SJCRH30 (cell line): ENCODE measurements around the gene ADAMTS3. TPM values are rescaled to one million over a fixed set of nuclear protein-coding genes. Genes with fewer than 3 reads are reported as not detected.

Experiments
- DNase-seq, 2 experiments: peaks; one replicate each; pipeline ENCODE4 v3.0.0-alpha.2; 2015 to 2020
- H3K27ac ChIP-seq: fragments of 250-450 bp; sonication (Bioruptor Pico); 2 replicates; pipeline ENCODE4 v1.5.1; 2020; ENCODE audit warnings: mild to moderate bottlenecking, moderate library complexity
- H3K27me3 ChIP-seq: fragments of 250-450 bp; sonication (Bioruptor Pico); 2 replicates; pipeline ENCODE4 v1.5.1; 2020; ENCODE audit warnings: mild to moderate bottlenecking, moderate library complexity
- H3K36me3 ChIP-seq: fragments of 250-450 bp; sonication (Bioruptor Pico); 2 replicates; pipeline ENCODE4 v1.5.1; 2020; ENCODE audit warnings: mild to moderate bottlenecking, moderate library complexity
- H3K4me1 ChIP-seq: fragments of 250-450 bp; sonication (Bioruptor Pico); 2 replicates; pipeline ENCODE4 v1.5.1; 2020; ENCODE audit warnings: mild to moderate bottlenecking, moderate library complexity
- H3K4me3 ChIP-seq: fragments of 250-450 bp; sonication (Bioruptor Pico); 2 replicates; pipeline ENCODE4 v1.5.1; 2020; ENCODE audit warnings: mild to moderate bottlenecking, moderate library complexity
- H3K9me3 ChIP-seq: fragments of 250-450 bp; sonication (Bioruptor Pico); replicated peaks from 2 replicates; pipeline ENCODE4 v1.5.1; 2020; ENCODE audit warnings: mild to moderate bottlenecking, moderate library complexity
- total RNA-seq: library from RNA; depleted of rRNA; stranded (reverse); fragments of >200 nt; shearing (Covaris generic); gene quantifications from 2 replicates; pipeline ENCODE4 v1.2.3, GENCODE V29; 2014; rRNA removed

ADAMTS3 gene
- 6.7 and 8.2 TPM in 2 replicates for total RNA-seq

DNA sequence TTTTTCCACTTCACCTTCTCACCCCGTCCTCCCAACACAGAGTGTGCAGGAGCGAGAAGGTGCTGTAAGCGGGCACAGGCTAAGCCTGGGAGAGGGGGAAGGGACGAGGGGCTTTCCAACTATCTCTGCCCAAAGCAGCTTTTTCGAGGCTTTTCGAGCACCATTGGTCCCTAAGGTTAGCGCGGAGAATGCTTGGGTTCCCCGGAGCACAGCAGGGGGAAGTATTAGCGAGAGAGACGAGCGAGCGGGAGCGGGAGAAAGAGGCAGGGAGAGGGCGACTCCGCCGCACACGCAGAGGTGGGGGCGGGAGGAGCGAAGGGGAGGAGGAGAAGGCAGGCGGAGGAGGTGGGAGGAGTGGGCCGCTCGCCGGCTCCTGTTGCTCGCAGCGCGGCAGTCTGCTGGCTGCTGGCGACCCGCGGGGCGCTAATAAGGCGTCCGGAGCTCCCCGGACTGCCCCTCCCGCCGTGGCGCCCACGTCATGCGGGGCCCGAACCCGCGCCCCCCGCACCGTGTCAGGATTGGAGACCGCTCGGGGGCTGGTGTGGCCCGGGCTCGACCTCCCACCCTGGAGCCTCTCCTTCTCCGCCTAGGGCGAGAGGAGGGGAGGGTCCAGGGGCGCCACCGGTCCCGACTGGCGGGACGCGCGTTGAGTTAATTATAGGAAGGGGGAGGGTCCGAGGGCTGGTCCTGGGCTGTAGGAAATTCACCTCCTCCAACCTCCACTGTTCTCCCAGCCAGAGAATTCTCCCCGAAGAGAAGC, at the start of gene ADAMTS3:
TSS of gene ADAMTS3 (minus strand) at position 263 of the 760 bp plus-strand sequence. CDS start 459 bp downstream, outside the sequence.
- H3K36me3 ChIP-seq: no peaks in the 10 kb centered on the region
- H3K4me1 ChIP-seq: 0 out of 2 replicates have a peak, but pooled peaks cover 4% of the 10 kb centered on the region
- peak within 1 kb of the TSS; percentile 59 for H3K27ac ChIP-seq
- H3K4me3 ChIP-seq: peak within 1 kb of the TSS; percentile 66
- H3K9me3 ChIP-seq: no peaks in the 10 kb centered on the region; the same call in 1 of the 2 replicates
- DNase-seq: peak; percentile 87 to 89
- H3K27me3 ChIP-seq: no peaks in the 10 kb centered on the region

- no peaks in the 10 kb centered on the region; the same call in 1 of the 2 replicates for H3K9me3 ChIP-seq
- H3K27me3 ChIP-seq: no peaks in the 10 kb centered on the region
- H3K27ac ChIP-seq: no peak overlapping the region
- no peaks in the 10 kb centered on the region for H3K4me1 ChIP-seq
- H3K4me3 ChIP-seq: no peak overlapping the region
- no peak for DNase-seq
- no peaks in the 10 kb centered on the region for H3K36me3 ChIP-seq
These were observed 44.9 kb upstream of the ADAMTS3 start for GRCh38 chr4:72613959-72614358.

DNA sequence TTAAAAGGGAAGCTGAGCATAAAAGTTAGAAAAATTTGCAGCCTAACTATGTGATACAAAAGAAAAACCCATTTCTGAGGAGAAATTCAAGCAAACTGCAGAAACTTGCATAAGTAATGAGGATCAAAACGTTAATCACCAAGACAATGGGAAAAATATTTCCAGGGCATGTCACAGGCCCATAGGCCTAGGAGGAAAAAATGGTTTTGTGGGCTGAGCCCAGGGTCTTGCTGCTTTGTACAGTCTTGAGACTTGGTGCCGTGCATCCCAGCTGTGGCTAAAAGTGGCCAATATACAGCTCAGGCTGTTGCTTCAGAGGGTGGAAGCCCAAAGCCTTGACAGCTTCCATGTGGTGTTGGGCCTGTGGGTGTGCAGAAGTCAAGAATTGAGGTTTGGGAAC, 37.7 kb upstream of the ADAMTS3 start:
- DNase-seq: no peak
- Histone ChIP-seq H3K4me1 (no peaks in the 10 kb centered on the region), H3K9me3 (no peaks in the 10 kb centered on the region; the same call in 1 of the 2 replicates), H3K36me3 (no peaks in the 10 kb centered on the region), H3K27ac (no peak overlapping the region), H3K4me3 (no peak overlapping the region), H3K27me3 (no peaks in the 10 kb centered on the region)

- H3K27me3 ChIP-seq: no peaks in the 10 kb centered on the region
- DNase-seq: peak; percentile 7 to 40
- H3K4me1 ChIP-seq: no peaks in the 10 kb centered on the region
- peaks cover 3% of the 10 kb centered on the region; the same call in 1 of the 2 replicates for H3K9me3 ChIP-seq
- no peaks in the 10 kb centered on the region for H3K36me3 ChIP-seq
- no peak overlapping the region for H3K4me3 ChIP-seq
- no peak overlapping the region for H3K27ac ChIP-seq
These were observed 35.3 kb upstream of the ADAMTS3 start for GRCh38 chr4:72604324-72604723.

- DNase-seq: no peak
- H3K4me3 ChIP-seq: no peak overlapping the region
- H3K27me3 ChIP-seq: no peaks in the 10 kb centered on the region
- H3K4me1 ChIP-seq: no peaks in the 10 kb centered on the region
- H3K9me3 ChIP-seq: 0 out of 2 replicates have a peak, but pooled peaks cover 3% of the 10 kb centered on the region
- no peaks in the 10 kb centered on the region for H3K36me3 ChIP-seq
- H3K27ac ChIP-seq: no peak overlapping the region
These were observed 33.7 kb upstream of the ADAMTS3 start for GRCh38 chr4:72602396-72603376.

GRCh38 chr4:72591547-72592454, 22.8 kb upstream of the ADAMTS3 start:
- no peak overlapping the region for H3K27ac ChIP-seq
- H3K4me3 ChIP-seq: no peak overlapping the region
- DNase-seq: no peak
- no peaks in the 10 kb centered on the region for H3K36me3 ChIP-seq
- no peaks in the 10 kb centered on the region for H3K27me3 ChIP-seq
- H3K4me1 ChIP-seq: no peaks in the 10 kb centered on the region
- no peaks in the 10 kb centered on the region for H3K9me3 ChIP-seq

- H3K4me1 ChIP-seq: no peaks in the 10 kb centered on the region
- no peaks in the 10 kb centered on the region for H3K27me3 ChIP-seq
- no peak overlapping the region for H3K4me3 ChIP-seq
- DNase-seq: no peak
- H3K9me3 ChIP-seq: no peaks in the 10 kb centered on the region
- H3K27ac ChIP-seq: no peak overlapping the region
- no peaks in the 10 kb centered on the region for H3K36me3 ChIP-seq
These were observed 18.3 kb upstream of the ADAMTS3 start for GRCh38 chr4:72587334-72587733.

DNA sequence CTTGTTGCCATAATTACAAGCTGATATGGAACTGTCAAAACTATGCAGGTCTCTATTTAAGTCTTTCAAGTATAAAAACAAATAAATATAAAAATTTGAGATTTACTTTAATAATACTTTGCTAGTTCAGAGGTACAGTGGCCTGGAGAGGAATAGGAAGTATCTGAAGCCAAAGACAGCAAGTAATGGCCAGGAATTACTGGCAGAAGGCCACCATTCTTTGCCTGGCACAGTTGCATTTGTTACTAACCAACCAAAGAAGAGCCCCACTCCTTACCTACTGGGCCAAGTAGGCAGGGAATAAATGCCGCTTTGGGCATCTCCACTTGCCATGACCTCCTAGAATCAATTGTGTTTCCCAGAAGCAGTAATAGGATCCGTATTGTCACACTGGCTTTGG, 13.8 kb upstream of the ADAMTS3 start:
- DNase-seq: no peak
- Histone ChIP-seq H3K27me3 (no peaks in the 10 kb centered on the region), H3K36me3 (no peaks in the 10 kb centered on the region), H3K27ac (no peak overlapping the region), H3K4me1 (no peaks in the 10 kb centered on the region), H3K4me3 (no peak overlapping the region), H3K9me3 (no peaks in the 10 kb centered on the region)

- no peak overlapping the region for H3K4me3 ChIP-seq
- no peaks in the 10 kb centered on the region; the same call in 1 of the 2 replicates for H3K9me3 ChIP-seq
- H3K4me1 ChIP-seq: no peaks in the 10 kb centered on the region
- H3K36me3 ChIP-seq: no peaks in the 10 kb centered on the region
- no peak overlapping the region for H3K27ac ChIP-seq
- DNase-seq: no peak
- no peaks in the 10 kb centered on the region for H3K27me3 ChIP-seq
These were observed 8.2 kb upstream of the ADAMTS3 start for GRCh38 chr4:72577211-72577610.

DNA sequence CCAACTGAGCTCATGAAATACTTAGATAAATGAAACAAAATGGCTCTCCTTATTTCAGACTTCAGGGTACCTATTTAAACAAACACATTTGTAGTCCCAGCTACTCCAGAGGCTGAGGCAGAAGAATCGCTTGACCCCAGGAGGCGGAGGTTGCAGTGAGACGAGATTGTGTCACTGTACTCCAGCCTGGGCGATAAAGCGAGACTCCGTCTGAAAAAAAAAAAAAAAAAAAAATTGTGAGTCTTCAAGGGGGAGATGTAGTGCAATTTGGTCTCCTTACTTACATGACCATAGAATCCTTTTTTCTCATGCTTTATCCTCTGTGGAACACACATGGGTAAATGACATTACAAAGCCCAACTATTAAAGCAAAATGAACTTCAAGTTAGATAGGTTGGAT, 2.3 kb upstream of the ADAMTS3 start:
- Histone ChIP-seq H3K4me1 (0 out of 2 replicates have a peak, but pooled peaks cover 4% of the 10 kb centered on the region), H3K36me3 (no peaks in the 10 kb centered on the region), H3K9me3 (no peaks in the 10 kb centered on the region; the same call in 1 of the 2 replicates), H3K27ac (no peak overlapping the region), H3K4me3 (no peak overlapping the region), H3K27me3 (no peaks in the 10 kb centered on the region)
- no peak for DNase-seq

- Histone ChIP-seq H3K27ac (peak overlapping the region; percentile 59), H3K36me3 (no peaks in the 10 kb centered on the region), H3K4me1 (0 out of 2 replicates have a peak, but pooled peaks cover 4% of the 10 kb centered on the region), H3K27me3 (no peaks in the 10 kb centered on the region), H3K9me3 (no peaks in the 10 kb centered on the region; the same call in 1 of the 2 replicates), H3K4me3 (peak overlapping the region; percentile 66)
- no peak for DNase-seq
These were observed 756 bp upstream of the ADAMTS3 start for GRCh38 chr4:72569719-72570235.

GRCh38 chr4:72567821-72568675, 973 bp downstream of the ADAMTS3 start:
- Histone ChIP-seq H3K4me1 (0 out of 2 replicates have a peak, but pooled peaks cover 4% of the 10 kb centered on the region), H3K9me3 (no peaks in the 10 kb centered on the region; the same call in 1 of the 2 replicates), H3K4me3 (peak overlapping the region; percentile 66), H3K27me3 (no peaks in the 10 kb centered on the region), H3K27ac (peak overlapping the region; percentile 40), H3K36me3 (no peaks in the 10 kb centered on the region)
- DNase-seq: peak; percentile 79 to 81

GRCh38 chr4:72567036-72567435, 2.0 kb downstream of the ADAMTS3 start:
- Histone ChIP-seq H3K4me3 (peak overlapping the region; percentile 66), H3K9me3 (no peaks in the 10 kb centered on the region; the same call in 1 of the 2 replicates), H3K27me3 (no peaks in the 10 kb centered on the region), H3K36me3 (no peaks in the 10 kb centered on the region; the same call in 1 of the 2 replicates), H3K27ac (no peak overlapping the region), H3K4me1 (0 out of 2 replicates have a peak, but pooled peaks cover 4% of the 10 kb centered on the region)
- DNase-seq: no peak
